ENCODE results near the gene SGCB.

Gene SGCB

GRCh38 chr4:52014903-52015302, 23.2 kb downstream of the SGCB start:
- TF ChIP-seq ZBTB7A (IDR thresholded peaks at IDR 0.05; ENCODE audit: low read depth) (no peak), RAD21 (IDR thresholded peaks at IDR 0.05; ENCODE audit: low read depth) (no peak), EGR1 (IDR thresholded peaks at IDR 0.05) (no peak)

DNA sequence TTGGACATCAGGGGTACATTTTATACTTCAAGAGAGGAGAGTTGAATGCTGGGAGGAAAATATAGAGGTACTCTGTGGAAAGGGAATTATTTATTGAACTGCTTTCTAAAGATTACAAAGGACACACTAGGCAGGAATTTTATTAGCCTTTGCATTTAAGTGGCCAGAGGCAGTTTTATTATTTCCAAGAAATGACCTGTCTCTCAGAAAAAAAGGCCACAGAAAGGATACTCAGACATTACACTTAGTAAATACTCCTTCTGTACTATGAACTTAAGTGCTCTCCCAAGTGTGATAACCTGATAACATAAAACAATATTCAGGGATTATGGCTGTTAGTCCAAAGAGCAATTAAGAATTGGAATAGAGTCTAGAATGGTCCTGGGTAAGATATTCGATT, 25.4 kb downstream of the SGCB start:
- no peak for TF ChIP-seq EP300 (IDR thresholded peaks at IDR 0.05; ENCODE audit: borderline replicate concordance)
- no peak for TF ChIP-seq EGR1 (IDR thresholded peaks at IDR 0.05)
- no peak for TF ChIP-seq TAF1 (IDR thresholded peaks at IDR 0.05; ENCODE audit: low read depth)
- TF ChIP-seq, protein P1, sequence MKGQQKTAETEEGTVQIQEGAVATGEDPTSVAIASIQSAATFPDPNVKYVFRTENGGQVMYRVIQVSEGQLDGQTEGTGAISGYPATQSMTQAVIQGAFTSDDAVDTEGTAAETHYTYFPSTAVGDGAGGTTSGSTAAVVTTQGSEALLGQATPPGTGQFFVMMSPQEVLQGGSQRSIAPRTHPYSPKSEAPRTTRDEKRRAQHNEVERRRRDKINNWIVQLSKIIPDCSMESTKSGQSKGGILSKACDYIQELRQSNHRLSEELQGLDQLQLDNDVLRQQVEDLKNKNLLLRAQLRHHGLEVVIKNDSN (IDR thresholded peaks at IDR 0.05), result no peak
- TF ChIP-seq ZBTB7A (IDR thresholded peaks at IDR 0.05; ENCODE audit: low read depth), result no peak
- no peak for TF ChIP-seq RAD21 (IDR thresholded peaks at IDR 0.05; ENCODE audit: low read depth)
- TF ChIP-seq YY1 (IDR thresholded peaks at IDR 0.05; ENCODE audit: low read depth), result no peak
- TF ChIP-seq CREB1 (IDR thresholded peaks at IDR 0.05; ENCODE audit: low read depth), result no peak
- TF ChIP-seq, protein P2, sequence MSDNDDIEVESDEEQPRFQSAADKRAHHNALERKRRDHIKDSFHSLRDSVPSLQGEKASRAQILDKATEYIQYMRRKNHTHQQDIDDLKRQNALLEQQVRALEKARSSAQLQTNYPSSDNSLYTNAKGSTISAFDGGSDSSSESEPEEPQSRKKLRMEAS (IDR thresholded peaks at IDR 0.05), result no peak

DNA sequence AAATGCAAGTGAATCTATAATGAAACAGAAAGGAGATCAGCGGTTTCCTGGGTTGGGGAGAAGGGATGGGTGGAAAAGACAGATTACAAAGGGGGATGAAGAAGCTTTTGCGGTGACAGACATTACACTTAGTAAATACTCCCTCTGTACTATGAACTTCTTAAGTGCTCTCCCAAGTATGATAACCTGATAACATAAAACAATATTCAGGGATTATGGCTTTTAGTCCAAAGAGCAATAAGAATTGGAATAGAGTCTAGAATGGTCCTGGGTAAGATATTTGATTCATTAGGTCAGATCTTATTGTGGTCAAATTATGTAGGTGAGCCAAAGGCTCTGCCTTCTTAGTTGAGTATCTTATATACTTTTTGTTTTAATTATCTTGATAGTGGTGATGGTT, 27.1 kb downstream of the SGCB start:
- TF ChIP-seq EP300 (IDR thresholded peaks at IDR 0.05; ENCODE audit: borderline replicate concordance) (no peak), ZBTB7A (IDR thresholded peaks at IDR 0.05; ENCODE audit: low read depth) (no peak)
- TF ChIP-seq, protein P1 (IDR thresholded peaks at IDR 0.05), result no peak

DNA sequence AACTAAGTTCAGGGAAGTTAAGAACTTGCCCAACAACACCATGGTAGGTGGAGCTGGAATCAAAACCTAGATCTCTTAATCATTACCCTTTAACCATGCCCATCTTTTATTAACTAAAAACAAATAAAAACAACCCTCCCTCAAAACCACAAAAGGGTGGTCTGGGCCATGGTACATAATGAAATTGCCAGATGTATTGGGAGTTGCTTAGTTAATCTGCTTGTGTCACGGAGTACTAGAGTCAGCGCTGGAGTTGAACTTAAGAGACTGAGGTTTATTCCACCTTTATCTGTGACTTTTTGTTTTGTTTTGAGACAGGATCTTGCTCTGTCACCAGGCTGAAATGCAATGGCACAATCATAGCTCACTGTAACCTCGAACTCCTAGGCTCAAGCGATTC, 31.2 kb downstream of the SGCB start:
- TF ChIP-seq TCF12 (IDR thresholded peaks at IDR 0.05; ENCODE audit: low read depth) (no peak), TAF1 (IDR thresholded peaks at IDR 0.05; ENCODE audit: low read depth) (no peak), EGR1 (IDR thresholded peaks at IDR 0.05) (no peak), YY1 (IDR thresholded peaks at IDR 0.05; ENCODE audit: low read depth) (no peak), EP300 (IDR thresholded peaks at IDR 0.05; ENCODE audit: borderline replicate concordance) (no peak), NFIC (IDR thresholded peaks at IDR 0.05) (no peak), TEAD4 (IDR thresholded peaks at IDR 0.05) (no peak), FOXM1 (IDR thresholded peaks at IDR 0.05; ENCODE audit: borderline replicate concordance, low read depth) (no peak)
- TF ChIP-seq, protein P2 (IDR thresholded peaks at IDR 0.05), result no peak
- TF ChIP-seq, protein P1 (IDR thresholded peaks at IDR 0.05), result no peak

GRCh38 chr4:52005604-52006273, 32.4 kb downstream of the SGCB start:
- TF ChIP-seq, protein P1 (IDR thresholded peaks at IDR 0.05), result no peak
- TF ChIP-seq TEAD4 (IDR thresholded peaks at IDR 0.05), result no peak
- no peak for TF ChIP-seq CEBPB (IDR thresholded peaks at IDR 0.05)
- TF ChIP-seq TAF1 (IDR thresholded peaks at IDR 0.05; ENCODE audit: low read depth), result no peak
- TF ChIP-seq EP300 (IDR thresholded peaks at IDR 0.05; ENCODE audit: borderline replicate concordance), result no peak
- no peak for TF ChIP-seq ZBTB7A (IDR thresholded peaks at IDR 0.05; ENCODE audit: low read depth)
- TF ChIP-seq, protein P2 (IDR thresholded peaks at IDR 0.05), result no peak
- TF ChIP-seq RAD21 (IDR thresholded peaks at IDR 0.05; ENCODE audit: low read depth), result no peak
- TF ChIP-seq TCF12 (IDR thresholded peaks at IDR 0.05; ENCODE audit: low read depth), result no peak
- no peak for TF ChIP-seq YY1 (IDR thresholded peaks at IDR 0.05; ENCODE audit: low read depth)

DNA sequence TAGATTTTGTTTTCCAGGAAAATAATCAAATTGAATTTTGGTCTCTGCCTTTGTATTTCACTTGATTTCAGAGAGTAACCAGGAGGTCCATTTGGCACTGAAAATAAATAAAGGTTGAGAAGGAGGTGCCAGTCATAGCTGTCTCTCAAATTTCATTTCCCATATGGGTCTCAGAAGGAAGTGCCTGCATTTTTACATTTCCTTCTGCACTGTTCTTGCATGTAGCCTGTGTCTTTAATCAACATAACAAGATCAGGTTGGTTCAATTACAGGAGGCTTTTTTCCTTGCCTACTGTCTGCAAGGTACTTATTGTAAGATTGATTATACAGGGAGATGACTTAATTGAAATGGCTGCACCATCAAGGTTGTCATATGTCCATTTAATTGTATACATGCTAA, 33.7 kb downstream of the SGCB start:
- TF ChIP-seq TAF1 (IDR thresholded peaks at IDR 0.05; ENCODE audit: low read depth) (no peak), TCF12 (IDR thresholded peaks at IDR 0.05; ENCODE audit: low read depth) (no peak), FOXM1 (IDR thresholded peaks at IDR 0.05; ENCODE audit: borderline replicate concordance, low read depth) (no peak), NFIC (IDR thresholded peaks at IDR 0.05) (no peak), ZBTB7A (IDR thresholded peaks at IDR 0.05; ENCODE audit: low read depth) (no peak), CREB1 (IDR thresholded peaks at IDR 0.05; ENCODE audit: low read depth) (no peak), RAD21 (IDR thresholded peaks at IDR 0.05; ENCODE audit: low read depth) (no peak), EGR1 (IDR thresholded peaks at IDR 0.05) (no peak), TEAD4 (IDR thresholded peaks at IDR 0.05) (no peak), EP300 (IDR thresholded peaks at IDR 0.05; ENCODE audit: borderline replicate concordance) (no peak), REST (IDR thresholded peaks at IDR 0.05; ENCODE audit: low read depth) (no peak), YY1 (IDR thresholded peaks at IDR 0.05; ENCODE audit: low read depth) (no peak), CEBPB (IDR thresholded peaks at IDR 0.05) (no peak)
- TF ChIP-seq, protein P2 (IDR thresholded peaks at IDR 0.05), result no peak
- TF ChIP-seq, protein P1 (IDR thresholded peaks at IDR 0.05), result no peak

Data from Ishikawa (cell line).